HG03103 (cell line): ENCODE measurements around the gene DSE.

ENCODE experiments used
- ATAC-seq: cut with Tn5 transposase; IDR thresholded peaks from one replicate; pipeline ENCODE4 v1.9.1; 2021; ENCODE audit warnings: low read depth; ENCODE audit not compliant: unreplicated experiment

DSE gene

GRCh38 chr6:116439522-116440051, 68.8 kb downstream of the DSE start:
- ATAC-seq: no peak

- ATAC-seq: no peak
These were observed 72.4 kb downstream of the DSE start for GRCh38 chr6:116443105-116443504.

GRCh38 chr6:116444092-116444491, 73.3 kb downstream of the DSE start:
- ATAC-seq: no peak

- no peak for ATAC-seq
These were observed 73.8 kb downstream of the DSE start for GRCh38 chr6:116444575-116444974.

- no peak for ATAC-seq
These were observed 74.4 kb downstream of the DSE start for GRCh38 chr6:116445102-116445501.

- ATAC-seq: no peak
These were observed 75.7 kb downstream of the DSE start for GRCh38 chr6:116446399-116446798.

DNA sequence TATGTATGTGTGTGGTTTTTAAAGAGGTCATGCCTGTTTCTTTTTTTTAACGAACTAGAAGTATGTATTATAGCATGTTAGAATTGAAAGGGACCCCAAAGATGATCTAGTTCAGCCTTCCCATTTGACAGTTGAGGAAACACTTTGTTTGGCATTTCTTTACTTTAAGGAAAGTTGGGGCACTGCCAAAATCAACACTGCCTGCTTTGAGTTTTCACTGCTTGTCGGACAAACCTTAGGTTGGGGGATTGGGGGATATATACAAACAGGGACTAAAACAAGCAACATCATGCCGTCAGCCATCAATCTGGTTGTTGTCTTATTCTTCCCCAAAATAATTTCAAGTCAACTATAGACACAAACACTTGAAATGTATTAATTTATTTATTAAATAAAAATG, 76.3 kb downstream of the DSE start:
- no peak for ATAC-seq

DNA sequence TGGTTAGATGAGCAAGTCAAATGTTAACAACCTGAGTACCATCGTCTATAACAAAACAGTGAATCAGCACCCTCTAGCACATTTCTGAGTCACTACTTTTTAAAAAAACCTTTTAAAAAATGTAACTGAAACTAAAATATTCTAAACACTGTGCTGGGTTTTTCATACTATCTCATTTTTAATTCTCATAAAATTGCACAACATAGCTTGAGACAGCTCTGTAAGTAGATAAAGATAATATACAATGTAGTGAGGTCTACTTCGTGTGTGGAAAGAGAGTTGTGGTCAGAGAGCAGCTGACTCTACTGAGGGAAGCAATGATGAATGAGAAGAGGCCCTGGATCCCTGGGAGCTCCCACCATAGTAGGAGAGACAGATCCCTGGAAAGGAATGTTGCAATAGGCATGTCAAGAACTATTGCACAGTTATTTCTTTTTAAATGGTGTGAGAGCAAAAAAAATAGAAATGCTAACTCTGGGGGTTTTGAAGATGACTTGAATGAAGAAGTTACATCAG, 76.8 kb downstream of the DSE start:
- no peak for ATAC-seq

GRCh38 chr6:116449565-116449964, 78.8 kb downstream of the DSE start:
- ATAC-seq: no peak

DNA sequence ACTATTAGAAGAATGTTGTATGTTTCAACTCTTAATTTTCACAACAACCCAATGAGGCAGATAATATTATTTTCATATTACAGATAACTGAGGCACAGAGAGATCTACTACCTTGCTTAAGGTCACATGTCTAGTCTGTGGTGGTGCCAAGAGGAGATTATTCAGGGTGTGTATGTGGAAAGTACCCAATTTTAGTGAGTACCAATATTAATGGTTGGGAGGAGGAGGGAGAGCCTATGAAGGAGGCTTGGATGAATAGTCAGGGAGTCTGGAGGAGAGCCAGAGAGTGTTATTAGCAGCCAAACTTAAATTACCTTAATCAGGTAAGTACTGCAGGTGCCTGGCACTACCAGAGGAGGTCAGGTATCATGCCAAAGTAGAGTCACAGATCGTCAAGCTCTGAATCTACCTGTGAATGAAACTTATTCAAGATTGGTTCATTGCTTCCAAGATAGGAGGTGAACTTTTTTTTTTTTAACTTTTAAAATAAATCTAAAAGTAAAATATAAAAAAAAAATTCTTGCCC, 79.5 kb downstream of the DSE start:
- no peak for ATAC-seq

DNA sequence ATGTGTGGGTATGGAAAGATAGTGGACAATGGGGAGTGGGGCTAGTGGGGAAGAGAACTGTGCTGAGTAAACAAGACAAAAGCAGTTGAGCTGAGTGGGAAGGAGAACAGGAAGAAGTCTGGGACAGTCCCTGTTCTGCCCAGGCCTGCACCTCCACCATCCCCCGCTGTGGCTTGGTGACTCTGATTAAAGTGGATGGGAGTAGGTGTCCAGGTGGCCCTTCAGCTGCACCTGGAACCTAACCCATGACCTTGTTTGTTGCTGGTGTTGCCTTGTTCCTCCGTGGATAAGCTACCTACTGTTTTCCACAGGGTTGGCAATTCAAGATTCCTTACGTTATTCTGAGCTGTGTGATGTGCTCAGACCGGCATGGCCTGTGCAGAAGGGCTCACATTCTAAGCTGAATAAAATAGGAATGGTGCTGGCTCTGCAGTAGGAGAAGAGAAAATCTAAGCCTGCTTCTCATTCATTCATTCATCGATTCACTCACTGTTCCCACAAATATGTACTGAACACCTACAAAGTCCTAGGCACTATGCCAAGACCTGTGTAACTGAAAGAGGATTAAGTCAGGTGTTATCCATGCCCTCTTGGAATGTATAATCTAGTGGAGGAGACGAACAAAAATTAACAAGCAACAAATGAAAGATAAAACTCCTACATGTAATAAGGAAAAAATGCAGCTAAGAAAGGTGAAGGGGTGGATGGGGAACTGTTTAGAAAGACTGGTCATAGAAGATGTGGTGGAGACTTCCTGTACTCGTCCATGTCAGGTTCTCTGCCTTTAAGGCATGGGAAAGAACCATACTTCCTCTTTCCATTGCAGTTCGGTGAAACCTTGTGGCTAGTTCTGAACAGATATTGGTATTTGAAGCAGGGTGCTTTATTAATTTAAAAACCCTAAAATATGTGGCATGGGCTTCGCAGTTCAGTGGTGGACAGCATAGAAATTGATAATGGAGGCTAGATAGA, 80.3 kb downstream of the DSE start:
- peak; percentile 94 for ATAC-seq

DNA sequence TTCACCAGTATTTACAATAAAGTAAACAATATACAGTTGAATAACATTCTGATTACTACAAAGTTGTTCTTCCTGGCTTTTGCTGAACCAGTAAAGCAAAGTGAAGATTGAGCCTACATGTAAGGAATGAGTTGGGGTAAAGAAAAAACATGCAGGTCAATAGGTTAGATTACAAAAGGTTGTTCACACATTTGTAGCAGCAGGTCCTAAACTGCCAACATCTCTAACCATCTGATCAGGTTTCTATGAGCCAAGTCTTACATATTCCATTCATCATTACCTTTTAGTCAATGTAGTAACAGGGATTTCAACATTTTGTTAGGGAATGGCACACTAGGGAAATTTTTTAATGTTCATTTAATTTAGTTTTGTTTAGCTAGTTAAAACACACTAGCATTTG, 81.2 kb downstream of the DSE start:
- no peak for ATAC-seq

DNA sequence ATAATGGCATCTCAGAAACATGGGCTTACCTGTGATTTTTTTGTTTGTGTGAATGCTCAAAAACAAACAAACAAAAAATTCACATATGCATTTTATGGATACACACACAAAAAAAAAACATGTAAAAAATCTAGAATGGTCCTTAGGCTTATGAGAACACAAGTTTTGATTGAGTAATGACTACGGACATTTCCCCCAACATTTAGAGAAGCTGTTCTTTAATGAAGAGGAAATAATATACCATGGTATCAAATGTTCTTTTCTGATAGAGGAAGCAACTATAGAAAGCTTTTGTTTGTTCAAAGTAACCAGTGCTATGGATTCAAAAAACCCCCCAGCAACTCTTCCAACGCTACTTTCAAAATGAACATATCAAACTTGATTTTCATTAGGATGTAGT, 81.8 kb downstream of the DSE start:
- no peak for ATAC-seq

DNA sequence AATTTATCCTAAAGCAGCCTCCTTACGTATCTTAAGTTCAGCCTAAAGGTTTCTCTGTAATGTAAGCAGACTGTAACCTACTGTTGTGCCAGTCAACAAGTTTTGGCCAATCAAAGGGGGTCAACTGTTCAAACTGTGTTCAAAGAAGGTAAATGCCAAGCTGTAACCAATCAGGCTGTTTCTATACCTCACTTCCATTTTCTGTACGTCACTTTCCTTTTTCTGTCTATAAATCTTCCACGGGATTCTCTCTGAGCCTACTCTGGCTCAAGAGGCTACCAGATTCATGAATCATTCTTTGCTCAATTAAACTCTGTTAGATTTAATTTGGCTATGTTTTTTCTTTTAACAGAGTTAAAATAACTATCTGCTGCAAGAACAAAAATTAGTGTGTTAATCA, 85.4 kb downstream of the DSE start:
- ATAC-seq: no peak

GRCh38 chr6:116456927-116457326, 86.2 kb downstream of the DSE start:
- no peak for ATAC-seq

- ATAC-seq: no peak
These were observed 87.5 kb downstream of the DSE start for GRCh38 chr6:116458264-116458663.

GRCh38 chr6:116459927-116460326, 89.2 kb downstream of the DSE start:
- ATAC-seq: no peak

GRCh38 chr6:116461331-116461931, 90.7 kb downstream of the DSE start, which contains the start of gene CALHM6:
Gene CALHM6, plus strand, starts transcription at chr6:116461375. Its CDS starts 555 bp downstream, at chr6:116461930.
- ATAC-seq: no peak

DNA sequence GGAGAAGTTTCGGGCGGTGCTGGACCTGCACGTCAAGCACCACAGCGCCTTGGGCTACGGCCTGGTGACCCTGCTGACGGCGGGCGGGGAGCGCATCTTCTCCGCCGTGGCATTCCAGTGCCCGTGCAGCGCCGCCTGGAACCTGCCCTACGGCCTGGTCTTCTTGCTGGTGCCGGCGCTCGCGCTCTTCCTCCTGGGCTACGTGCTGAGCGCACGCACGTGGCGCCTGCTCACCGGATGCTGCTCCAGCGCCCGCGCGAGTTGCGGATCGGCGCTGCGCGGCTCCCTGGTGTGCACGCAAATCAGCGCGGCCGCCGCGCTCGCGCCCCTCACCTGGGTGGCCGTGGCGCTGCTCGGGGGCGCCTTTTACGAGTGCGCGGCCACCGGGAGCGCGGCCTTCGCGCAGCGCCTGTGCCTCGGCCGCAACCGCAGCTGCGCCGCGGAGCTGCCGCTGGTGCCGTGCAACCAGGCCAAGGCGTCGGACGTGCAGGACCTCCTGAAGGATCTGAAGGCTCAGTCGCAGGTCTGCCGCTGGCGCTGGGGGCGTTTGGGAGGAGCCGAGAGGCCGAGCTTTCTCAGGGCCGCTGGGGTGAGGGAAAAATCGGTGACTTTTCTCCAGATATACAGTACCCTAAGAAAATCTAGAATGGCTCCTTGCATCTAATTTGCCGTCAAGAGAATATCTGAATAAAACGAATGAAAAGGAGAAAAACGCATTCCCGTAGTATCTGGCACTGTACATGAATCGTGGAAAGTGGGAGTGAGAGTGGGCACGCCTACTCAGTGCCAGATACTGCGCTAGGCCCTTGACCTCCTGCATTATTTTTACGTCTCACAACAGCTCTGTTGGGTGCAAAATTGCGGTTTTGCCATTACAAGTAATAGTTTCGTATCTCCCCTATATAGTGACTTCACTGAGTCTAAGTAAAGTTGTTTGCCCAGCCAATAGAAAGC, 91.5 kb downstream of the DSE start:
- peak; percentile 74 for ATAC-seq

- no peak for ATAC-seq
These were observed 92.6 kb downstream of the DSE start for GRCh38 chr6:116463301-116463700.
